ENCODE measurements around the gene PRCC.

The PRCC gene

GRCh38 chr1:156814571-156815260, 47.4 kb downstream of the PRCC start:
- DNase-seq (ENCODE audit: low read depth), result no peak

GRCh38 chr1:156815307-156815826, 48.0 kb downstream of the PRCC start:
- DNase-seq (ENCODE audit: low read depth), result no peak

GRCh38 chr1:156815961-156816422, 48.7 kb downstream of the PRCC start:
- DNase-seq (ENCODE audit: low read depth), result no peak

GRCh38 chr1:156816561-156817328, 49.4 kb downstream of the PRCC start, which contains the start of gene SH2D2A:
TSS of gene SH2D2A (minus strand) at chr1:156816848. CDS start at chr1:156816708, 140 bp downstream.
- peak; percentile 90 for DNase-seq (ENCODE audit: low read depth)

GRCh38 chr1:156821801-156822200, 54.5 kb downstream of the PRCC start:
- DNase-seq (ENCODE audit: low read depth), result no peak

- no peak for DNase-seq (ENCODE audit: low read depth)
Observed at GRCh38 chr1:156822680-156823079, 55.3 kb downstream of the PRCC start.

GRCh38 chr1:156823210-156823790, 56.0 kb downstream of the PRCC start:
- DNase-seq (ENCODE audit: low read depth), result no peak

GRCh38 chr1:156826630-156827029, 59.3 kb downstream of the PRCC start:
- DNase-seq (ENCODE audit: low read depth), result no peak

GRCh38 chr1:156828400-156829124, 61.2 kb downstream of the PRCC start:
- no peak for DNase-seq (ENCODE audit: low read depth)

GRCh38 chr1:156832434-156832833, 65.1 kb downstream of the PRCC start:
- DNase-seq (ENCODE audit: low read depth), result no peak

GRCh38 chr1:156833603-156834002, 66.3 kb downstream of the PRCC start:
- no peak for DNase-seq (ENCODE audit: low read depth)

- DNase-seq (ENCODE audit: low read depth), result no peak
Observed at GRCh38 chr1:156834322-156834721, 67.0 kb downstream of the PRCC start.

GRCh38 chr1:156836041-156836654, 68.8 kb downstream of the PRCC start:
- DNase-seq (ENCODE audit: low read depth), result no peak

GRCh38 chr1:156836892-156837291, 69.6 kb downstream of the PRCC start:
- no peak for DNase-seq (ENCODE audit: low read depth)

- DNase-seq (ENCODE audit: low read depth), result no peak
Observed at GRCh38 chr1:156838972-156839371, 71.6 kb downstream of the PRCC start.

- no peak for DNase-seq (ENCODE audit: low read depth)
Observed at GRCh38 chr1:156839426-156840109, 72.2 kb downstream of the PRCC start.

- no peak for DNase-seq (ENCODE audit: low read depth)
Observed at GRCh38 chr1:156840186-156840897, 73.0 kb downstream of the PRCC start.

- DNase-seq (ENCODE audit: low read depth), result no peak
Observed at GRCh38 chr1:156840898-156841279, 73.6 kb downstream of the PRCC start.

GRCh38 chr1:156841295-156841855, 74.0 kb downstream of the PRCC start:
- no peak for DNase-seq (ENCODE audit: low read depth)

All from stimulated activated CD8-positive, alpha-beta memory T cell treated with anti-CD3 and anti-CD28 coated beads, Interleukin-15, amount 100 ng/mL, for 1 hour (primary cell).